Measurements from ENCODE around the gene PPP4R4. TPM values are rescaled to one million over a fixed set of nuclear protein-coding genes. Genes with fewer than 3 reads are reported as not detected.

Gene PPP4R4
- total RNA-seq, 1 donor from 2014 or later, result 25.5 TPM

DNA sequence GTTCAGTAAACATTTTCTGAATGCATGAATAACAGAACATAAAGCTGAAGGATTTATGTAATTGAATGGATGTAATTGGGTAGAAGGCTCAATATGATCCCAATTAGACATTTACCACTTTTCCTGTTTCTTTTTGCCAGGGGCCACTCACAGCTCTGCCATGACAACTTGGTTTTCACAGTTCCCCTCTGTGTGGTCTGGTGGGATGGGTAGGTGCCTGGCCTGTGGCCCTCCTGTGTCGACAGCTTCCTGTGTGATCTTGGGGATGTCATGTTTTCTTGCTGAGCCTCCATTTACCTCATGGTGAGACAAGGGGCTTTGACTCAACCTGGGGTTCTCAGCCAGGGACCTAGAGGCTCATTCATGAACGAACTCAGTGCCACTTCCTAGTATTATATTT, 131.5 kb downstream of the PPP4R4 start:
- no peak overlapping the region for H3K9ac ChIP-seq
- no peak for DNase-seq (ENCODE audit: low spot score)
- H3K4me1 ChIP-seq, result peaks cover 3% of the 10 kb centered on the region
- no peaks in the 10 kb centered on the region for H3K36me3 ChIP-seq
- H3K36me3 Mint-ChIP-seq, result no peaks in the 10 kb centered on the region
- no peaks in the 10 kb centered on the region for H3K4me1 Mint-ChIP-seq
- no peaks in the 10 kb centered on the region for H3F3A ChIP-seq (ENCODE audit: low read depth)
- no peak overlapping the region for H3K27ac ChIP-seq
- no peak overlapping the region for H3K4me2 ChIP-seq
- H4K20me1 ChIP-seq (ENCODE audit: low read depth), result no peaks in the 10 kb centered on the region
- H3K27ac Mint-ChIP-seq, result no peak overlapping the region
- no peaks in the 10 kb centered on the region for H3K27me3 ChIP-seq
- H3K27me3 Mint-ChIP-seq (ENCODE audit: insufficient read depth, low read depth), result peaks cover 2% of the 10 kb centered on the region
- no peaks in the 10 kb centered on the region for H3K9me3 ChIP-seq (ENCODE audit: low read depth)
- peaks cover 21% of the 10 kb centered on the region for H3K9me3 Mint-ChIP-seq
- TF ChIP-seq EZH2 (IDR thresholded peaks at IDR 0.05), result no peak
- no peak for TF ChIP-seq EZH2phosphoT487 (IDR thresholded peaks at IDR 0.05)
- TF ChIP-seq, protein P1, sequence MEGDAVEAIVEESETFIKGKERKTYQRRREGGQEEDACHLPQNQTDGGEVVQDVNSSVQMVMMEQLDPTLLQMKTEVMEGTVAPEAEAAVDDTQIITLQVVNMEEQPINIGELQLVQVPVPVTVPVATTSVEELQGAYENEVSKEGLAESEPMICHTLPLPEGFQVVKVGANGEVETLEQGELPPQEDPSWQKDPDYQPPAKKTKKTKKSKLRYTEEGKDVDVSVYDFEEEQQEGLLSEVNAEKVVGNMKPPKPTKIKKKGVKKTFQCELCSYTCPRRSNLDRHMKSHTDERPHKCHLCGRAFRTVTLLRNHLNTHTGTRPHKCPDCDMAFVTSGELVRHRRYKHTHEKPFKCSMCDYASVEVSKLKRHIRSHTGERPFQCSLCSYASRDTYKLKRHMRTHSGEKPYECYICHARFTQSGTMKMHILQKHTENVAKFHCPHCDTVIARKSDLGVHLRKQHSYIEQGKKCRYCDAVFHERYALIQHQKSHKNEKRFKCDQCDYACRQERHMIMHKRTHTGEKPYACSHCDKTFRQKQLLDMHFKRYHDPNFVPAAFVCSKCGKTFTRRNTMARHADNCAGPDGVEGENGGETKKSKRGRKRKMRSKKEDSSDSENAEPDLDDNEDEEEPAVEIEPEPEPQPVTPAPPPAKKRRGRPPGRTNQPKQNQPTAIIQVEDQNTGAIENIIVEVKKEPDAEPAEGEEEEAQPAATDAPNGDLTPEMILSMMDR (IDR thresholded peaks at IDR 0.05), result no peak
- H3K4me3 ChIP-seq, result no peak overlapping the region
- no peak overlapping the region for H2AFZ ChIP-seq (replicated peaks)
- no peaks in the 10 kb centered on the region for H3K79me2 ChIP-seq (ENCODE audit: low read depth)
- no peak overlapping the region for H3K4me3 Mint-ChIP-seq

DNA sequence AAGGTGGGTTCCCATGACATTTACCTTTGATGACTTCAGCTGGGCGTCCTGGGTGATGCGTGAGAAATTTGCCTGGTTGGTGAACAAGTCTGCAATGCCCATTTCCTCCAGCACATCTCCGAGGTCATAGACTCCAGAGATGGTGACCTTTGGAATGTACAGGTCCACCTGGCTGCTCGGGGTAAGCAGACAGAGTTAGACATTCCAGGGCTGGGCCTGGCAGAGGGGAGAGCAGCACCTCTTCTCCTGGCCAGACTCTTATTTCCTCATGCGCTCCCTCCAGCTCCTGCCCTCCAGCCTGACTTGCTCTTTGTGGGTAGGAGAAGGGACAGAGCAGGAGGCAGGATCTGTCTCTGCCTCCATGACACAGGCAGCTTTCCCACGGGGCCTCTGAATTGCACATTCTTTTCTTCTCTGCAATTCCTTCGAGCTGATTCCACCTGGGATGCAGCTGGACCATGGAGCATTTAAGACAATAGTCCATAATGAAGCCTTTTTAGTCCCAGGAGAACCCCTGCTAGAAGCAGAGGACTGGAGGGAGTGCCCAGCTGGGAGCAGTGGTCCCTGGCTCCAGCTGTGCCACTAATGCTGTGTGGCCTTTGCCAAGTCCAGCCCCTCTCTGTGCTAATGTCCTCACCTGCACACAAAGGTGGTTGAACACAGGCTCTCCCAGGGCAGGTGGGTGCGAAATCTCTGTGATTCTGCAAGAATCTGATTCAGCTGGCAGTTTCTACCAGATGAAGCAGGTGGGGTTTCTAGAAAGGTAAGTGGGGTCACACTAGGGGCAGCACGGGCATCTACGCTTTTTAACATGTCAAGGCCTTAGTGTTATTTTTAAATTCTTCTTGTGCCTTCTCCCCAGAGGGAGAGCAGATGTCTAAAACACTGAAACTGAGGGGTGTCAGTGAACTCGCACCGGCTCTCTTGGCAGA, 132.2 kb downstream of the PPP4R4 start:
- no peaks in the 10 kb centered on the region for H3K27me3 ChIP-seq
- no peak overlapping the region for H3K4me2 ChIP-seq
- no peaks in the 10 kb centered on the region for H4K20me1 ChIP-seq (ENCODE audit: low read depth)
- no peak overlapping the region for H3K27ac ChIP-seq
- H3K79me2 ChIP-seq (ENCODE audit: low read depth), result no peaks in the 10 kb centered on the region
- peak; percentile 16 for DNase-seq (ENCODE audit: low spot score)
- H2AFZ ChIP-seq (replicated peaks), result no peak overlapping the region
- H3K4me1 ChIP-seq, result peaks cover 3% of the 10 kb centered on the region
- H3K27ac Mint-ChIP-seq, result no peak overlapping the region
- no peak overlapping the region for H3K4me3 ChIP-seq
- no peaks in the 10 kb centered on the region for H3K36me3 ChIP-seq
- no peaks in the 10 kb centered on the region for H3K9me3 ChIP-seq (ENCODE audit: low read depth)
- no peak for TF ChIP-seq EZH2phosphoT487 (IDR thresholded peaks at IDR 0.05)
- no peak for TF ChIP-seq EZH2 (IDR thresholded peaks at IDR 0.05)
- TF ChIP-seq, protein P1 (IDR thresholded peaks at IDR 0.05), result no peak
- H3K36me3 Mint-ChIP-seq, result no peaks in the 10 kb centered on the region
- no peaks in the 10 kb centered on the region for H3K4me1 Mint-ChIP-seq
- peaks cover 21% of the 10 kb centered on the region for H3K9me3 Mint-ChIP-seq
- peaks cover 2% of the 10 kb centered on the region for H3K27me3 Mint-ChIP-seq (ENCODE audit: insufficient read depth, low read depth)
- H3K4me3 Mint-ChIP-seq, result no peak overlapping the region
- H3F3A ChIP-seq (ENCODE audit: low read depth), result no peaks in the 10 kb centered on the region
- no peak overlapping the region for H3K9ac ChIP-seq

DNA sequence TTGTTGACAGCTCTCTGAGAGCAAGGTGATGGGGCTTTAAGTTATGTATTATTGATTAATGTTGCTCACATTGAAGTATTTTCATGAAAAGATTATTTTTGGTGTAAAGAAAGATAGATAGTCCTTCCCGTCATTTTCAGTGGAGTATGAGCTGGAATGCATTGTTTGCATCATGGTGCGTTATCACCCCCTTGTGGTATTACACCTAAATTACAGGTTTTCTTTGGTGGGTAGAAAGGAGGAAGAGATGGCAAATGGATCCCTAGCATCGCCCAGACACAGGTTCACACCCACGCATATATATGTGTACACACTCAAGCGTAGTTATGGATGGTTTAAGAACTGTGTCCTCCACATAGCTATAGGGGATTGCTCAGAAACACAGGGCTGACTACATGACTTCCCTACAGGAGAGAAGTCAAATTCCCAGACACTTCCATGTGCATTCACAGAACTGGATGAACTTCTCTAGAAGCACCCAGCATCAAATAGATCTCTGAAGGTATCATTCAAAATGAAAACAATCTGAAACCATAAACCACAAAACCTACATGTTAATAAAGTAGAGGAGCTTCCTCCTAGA, 133.4 kb downstream of the PPP4R4 start:
- Histone ChIP-seq H3K79me2 (ENCODE audit: low read depth) (no peaks in the 10 kb centered on the region), H3F3A (ENCODE audit: low read depth) (no peaks in the 10 kb centered on the region), H3K27me3 (no peaks in the 10 kb centered on the region), H3K27ac (no peak overlapping the region), H3K36me3 (no peaks in the 10 kb centered on the region), H3K4me3 (no peak overlapping the region), H3K4me2 (no peak overlapping the region), H3K9ac (no peak overlapping the region), H3K4me1 (peaks cover 3% of the 10 kb centered on the region), H3K9me3 (ENCODE audit: low read depth) (no peaks in the 10 kb centered on the region), H4K20me1 (ENCODE audit: low read depth) (no peaks in the 10 kb centered on the region), H2AFZ (replicated peaks) (no peak overlapping the region)
- H3K4me1 Mint-ChIP-seq, result no peaks in the 10 kb centered on the region
- peak; percentile 20 for DNase-seq (ENCODE audit: low spot score)
- no peaks in the 10 kb centered on the region for H3K36me3 Mint-ChIP-seq
- H3K9me3 Mint-ChIP-seq, result peaks cover 21% of the 10 kb centered on the region
- TF ChIP-seq, protein P1 (IDR thresholded peaks at IDR 0.05), result peak; percentile 64
- TF ChIP-seq EZH2 (IDR thresholded peaks at IDR 0.05) (no peak), EZH2phosphoT487 (IDR thresholded peaks at IDR 0.05) (no peak)
- no peak overlapping the region for H3K4me3 Mint-ChIP-seq
- peaks cover 2% of the 10 kb centered on the region for H3K27me3 Mint-ChIP-seq (ENCODE audit: insufficient read depth, low read depth)
- no peak overlapping the region for H3K27ac Mint-ChIP-seq
